HG03108 (cell line): ENCODE measurements around the gene MMP10.

Source experiments
- ATAC-seq: cut with Tn5 transposase; IDR thresholded peaks from one replicate; pipeline ENCODE4 v1.9.1; 2021; ENCODE audit warnings: moderate library complexity; ENCODE audit not compliant: unreplicated experiment

The MMP10 gene

DNA sequence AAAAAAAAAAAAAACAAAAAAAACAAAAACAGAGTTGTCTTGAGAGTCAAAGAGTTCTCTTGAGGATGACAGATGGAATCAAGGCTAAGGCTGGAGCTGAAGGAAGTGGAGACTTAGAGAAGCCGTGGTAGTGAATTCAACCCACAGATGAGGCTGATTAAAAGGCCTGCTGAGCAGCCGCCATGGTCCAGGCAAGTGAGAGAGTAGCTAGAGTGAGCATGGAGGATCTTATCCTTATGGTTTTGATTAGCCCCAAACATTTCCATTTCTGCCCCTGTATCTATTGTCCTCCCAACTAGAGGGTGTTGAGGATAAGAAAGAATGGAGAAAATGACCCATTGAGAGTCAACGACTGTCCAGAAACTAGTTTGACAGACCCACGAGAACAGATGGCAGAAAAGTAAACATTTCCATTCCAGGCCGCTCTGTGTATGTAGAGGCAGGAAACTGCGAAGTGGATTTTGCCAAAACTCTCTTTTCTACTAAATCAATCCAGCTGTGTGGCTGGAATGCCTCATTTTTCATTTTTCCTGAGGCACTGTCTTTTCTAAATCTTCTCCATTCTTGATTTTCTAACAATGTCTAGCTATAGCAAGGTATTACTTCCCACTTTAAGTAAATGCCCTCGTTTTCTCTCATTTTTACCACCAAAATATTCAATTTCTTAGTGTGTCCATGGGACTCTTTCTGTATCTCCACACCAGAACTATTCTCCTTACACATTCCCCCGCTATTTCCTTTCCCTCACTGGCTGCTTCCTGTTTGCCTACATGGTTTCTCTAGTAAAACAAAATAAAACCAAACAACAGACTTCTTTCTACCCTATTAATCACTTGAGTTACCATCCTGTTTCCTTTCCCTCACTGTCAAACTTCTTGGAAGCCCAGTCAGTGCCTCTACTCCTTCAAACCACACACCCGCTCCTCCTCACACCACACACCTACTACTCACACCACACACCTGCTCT lies 50.3 kb downstream of the MMP10 start:
- ATAC-seq: no peak

DNA sequence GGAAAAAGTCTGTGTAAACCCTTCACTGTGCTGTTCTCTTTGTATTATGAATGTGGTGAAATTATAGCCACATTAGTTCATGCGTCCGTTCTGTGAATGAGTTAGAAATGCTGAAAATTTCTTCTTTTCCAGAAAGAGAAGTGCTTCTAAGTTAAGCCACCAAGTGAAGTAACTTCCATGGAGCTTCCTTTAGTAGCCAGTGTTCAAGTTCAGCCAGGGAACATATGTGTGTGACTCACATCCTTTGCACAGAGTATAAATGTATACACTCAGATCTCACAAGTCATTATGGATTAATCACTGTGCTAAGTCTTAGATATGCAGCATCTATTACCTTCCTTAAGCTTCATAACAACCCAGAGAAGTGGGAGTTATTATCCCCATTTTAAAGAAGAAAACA lies 52.5 kb downstream of the MMP10 start:
- ATAC-seq: no peak

DNA sequence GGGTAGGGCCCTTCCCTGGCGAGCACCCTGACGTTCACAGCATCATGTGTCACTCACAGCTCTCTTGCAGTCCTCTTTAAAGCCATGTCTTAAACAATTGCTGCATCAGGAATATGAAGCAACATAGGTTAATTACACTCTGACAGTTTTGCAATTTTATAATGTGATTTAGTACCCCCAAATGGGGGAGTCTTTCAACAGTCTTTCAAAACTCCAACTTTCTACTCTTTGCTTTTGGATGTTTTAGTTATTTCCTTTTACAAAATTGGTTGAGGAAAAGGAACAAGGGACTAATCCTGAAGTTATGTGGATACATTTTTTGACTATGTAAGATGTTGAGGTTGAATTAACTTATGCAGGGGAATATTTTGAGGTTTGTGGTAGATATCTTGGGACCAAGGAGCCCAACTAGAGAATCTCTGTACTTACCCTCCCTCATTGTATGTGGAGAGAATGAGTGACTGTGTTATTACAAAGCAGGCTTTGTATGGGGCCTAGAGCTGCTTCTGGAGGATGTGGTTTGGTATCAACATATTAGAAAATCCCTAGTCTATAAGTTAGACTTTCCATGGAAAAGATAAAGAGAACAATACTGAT lies 55.4 kb downstream of the MMP10 start, which contains the start of gene MMP8:
Gene MMP8, minus strand, starts transcription at position 51 of the 597 bp plus-strand sequence. CDS start 99 bp downstream, outside the sequence.
- ATAC-seq: no peak

DNA sequence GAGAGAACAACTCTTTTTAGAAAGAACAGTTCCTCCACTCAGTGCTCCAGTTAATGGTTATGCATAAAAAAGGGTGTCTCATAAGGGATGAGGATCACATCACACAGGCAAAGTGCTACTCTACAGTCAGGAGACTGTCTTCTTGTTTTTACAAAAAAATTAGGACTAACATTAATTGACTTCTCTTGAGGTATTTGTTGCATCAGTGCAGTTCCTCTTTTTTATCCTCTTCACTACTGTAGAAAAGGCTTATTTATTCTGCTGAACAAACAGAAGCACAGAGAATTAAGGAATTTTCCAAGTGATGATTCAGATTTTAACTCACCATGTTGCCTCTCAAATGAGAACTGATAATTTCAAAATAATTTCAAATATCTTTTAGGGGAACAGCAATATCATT lies 57.6 kb downstream of the MMP10 start:
- no peak for ATAC-seq
